ENCODE data around the gene C11orf52. TPM values are rescaled to one million over a fixed set of nuclear protein-coding genes. Genes with fewer than 3 reads are reported as not detected.
"Not testable (repeated sequence)": the region's sequence is repeated elsewhere in the genome, so short reads cannot be mapped to it uniquely, and the experiment has no call there.

Gene C11orf52
- total RNA-seq, 4 donors from 2014 or later = 5.0 to 6.9 TPM; not detected in 2

DNA sequence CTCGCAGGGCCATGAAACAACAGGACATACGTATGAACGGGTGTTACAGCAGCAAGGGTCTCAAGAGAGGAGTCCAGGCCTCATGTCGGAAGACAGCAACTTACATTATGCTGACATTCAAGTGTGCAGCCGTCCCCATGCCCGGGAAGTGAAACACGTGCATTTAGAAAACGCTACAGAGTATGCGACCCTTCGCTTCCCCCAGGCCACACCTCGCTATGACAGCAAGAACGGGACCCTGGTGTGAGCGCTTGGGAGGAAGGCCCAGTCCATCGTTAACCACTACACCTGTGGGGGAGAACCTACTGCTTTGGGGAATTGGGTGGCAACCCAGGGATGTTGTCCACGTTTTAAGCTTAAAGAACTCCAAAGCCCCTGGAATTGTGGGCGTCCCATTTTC, 7.2 kb downstream of the C11orf52 start:
- Histone ChIP-seq H3K4me3 (no peak overlapping the region), H3K27me3 (no peaks in the 10 kb centered on the region), H3K4me1 (peaks cover 0 to 60% (median 36%) of the 10 kb centered on the region in 4 donors), H3K27ac (peak overlapping the region; percentile 82 to 93 (median 90)), H3K36me3 (no peaks in the 10 kb centered on the region), H3K9me3 (no peaks in the 10 kb centered on the region)
- no peak for DNase-seq (ENCODE audit: low spot score in 2 of 2)
- 87 to 94% methylated on average over 16 of the region's 16 CpGs for WGBS, 2 donors
- TF ChIP-seq POLR2A (IDR thresholded peaks at IDR 0.05) (no peak), EP300 (IDR thresholded peaks at IDR 0.05) (no peak)
- TF ChIP-seq, protein P1, sequence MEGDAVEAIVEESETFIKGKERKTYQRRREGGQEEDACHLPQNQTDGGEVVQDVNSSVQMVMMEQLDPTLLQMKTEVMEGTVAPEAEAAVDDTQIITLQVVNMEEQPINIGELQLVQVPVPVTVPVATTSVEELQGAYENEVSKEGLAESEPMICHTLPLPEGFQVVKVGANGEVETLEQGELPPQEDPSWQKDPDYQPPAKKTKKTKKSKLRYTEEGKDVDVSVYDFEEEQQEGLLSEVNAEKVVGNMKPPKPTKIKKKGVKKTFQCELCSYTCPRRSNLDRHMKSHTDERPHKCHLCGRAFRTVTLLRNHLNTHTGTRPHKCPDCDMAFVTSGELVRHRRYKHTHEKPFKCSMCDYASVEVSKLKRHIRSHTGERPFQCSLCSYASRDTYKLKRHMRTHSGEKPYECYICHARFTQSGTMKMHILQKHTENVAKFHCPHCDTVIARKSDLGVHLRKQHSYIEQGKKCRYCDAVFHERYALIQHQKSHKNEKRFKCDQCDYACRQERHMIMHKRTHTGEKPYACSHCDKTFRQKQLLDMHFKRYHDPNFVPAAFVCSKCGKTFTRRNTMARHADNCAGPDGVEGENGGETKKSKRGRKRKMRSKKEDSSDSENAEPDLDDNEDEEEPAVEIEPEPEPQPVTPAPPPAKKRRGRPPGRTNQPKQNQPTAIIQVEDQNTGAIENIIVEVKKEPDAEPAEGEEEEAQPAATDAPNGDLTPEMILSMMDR (IDR thresholded peaks at IDR 0.05) = no peak

DNA sequence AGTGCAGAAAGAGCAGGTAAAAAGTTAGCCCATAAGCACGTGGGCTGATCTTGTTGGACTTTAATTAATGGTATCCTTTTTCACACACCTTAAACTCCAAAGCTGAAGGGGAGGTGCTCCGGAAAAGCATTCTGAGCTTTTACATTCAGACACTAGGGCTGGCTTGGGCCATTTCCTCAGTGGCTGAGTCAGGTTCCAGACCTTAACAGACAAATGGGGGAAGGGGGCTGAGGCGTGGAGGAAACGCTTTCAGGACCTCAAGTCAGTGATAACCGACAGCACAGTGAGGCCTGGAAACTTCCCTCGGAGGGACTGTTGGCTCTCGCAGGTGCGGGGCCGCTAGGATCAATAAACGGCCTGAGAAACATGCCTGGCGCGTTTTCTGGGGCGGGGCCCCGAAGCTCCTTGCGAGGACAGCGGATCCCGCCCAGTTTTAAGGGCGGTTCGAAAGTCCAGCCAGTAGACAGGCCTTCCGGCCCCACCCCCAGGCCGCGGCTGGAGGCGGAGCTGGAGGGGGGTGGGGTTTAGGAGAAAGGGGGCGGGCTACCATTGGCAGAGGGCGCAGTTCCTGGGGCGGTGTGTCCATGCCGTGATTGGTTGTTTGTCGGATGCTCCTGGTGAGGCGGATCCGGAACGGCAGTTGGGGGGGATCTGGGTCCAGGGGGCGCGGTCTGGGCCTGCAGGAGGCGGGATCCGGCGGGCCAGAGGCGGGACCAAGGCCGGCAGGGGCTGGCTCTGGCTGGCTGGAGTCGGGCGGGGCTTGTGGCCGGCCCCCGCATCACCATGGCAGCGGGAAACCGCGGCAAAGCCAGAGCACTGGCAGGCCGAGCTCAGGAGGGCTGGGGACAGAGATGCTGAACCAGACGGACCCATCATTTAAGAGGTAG, 8.0 kb downstream of the C11orf52 start:
- Histone ChIP-seq H3K4me3 (peak overlapping the region; percentile 23 to 47 (median 36)), H3K27ac (peak overlapping the region; percentile 85 to 93 (median 90)), H3K4me1 (peaks cover 0 to 57% (median 36%) of the 10 kb centered on the region in 4 donors), H3K27me3 (no peaks in the 10 kb centered on the region), H3K36me3 (no peaks in the 10 kb centered on the region), H3K9me3 (no peaks in the 10 kb centered on the region)
- TF ChIP-seq, protein P1 (IDR thresholded peaks at IDR 0.05) = peak in 1 of 5 experiments; percentile 31
- peak; percentile 80 to 89 for TF ChIP-seq POLR2A (IDR thresholded peaks at IDR 0.05)
- TF ChIP-seq EP300 (IDR thresholded peaks at IDR 0.05) = peak; percentile 21 to 95
- DNase-seq (ENCODE audit: low spot score in 2 of 2) = peak; percentile 94 to 96
- WGBS, 2 donors = 1% methylated on average over 34 to 47 of the region's 47 CpGs

DNA sequence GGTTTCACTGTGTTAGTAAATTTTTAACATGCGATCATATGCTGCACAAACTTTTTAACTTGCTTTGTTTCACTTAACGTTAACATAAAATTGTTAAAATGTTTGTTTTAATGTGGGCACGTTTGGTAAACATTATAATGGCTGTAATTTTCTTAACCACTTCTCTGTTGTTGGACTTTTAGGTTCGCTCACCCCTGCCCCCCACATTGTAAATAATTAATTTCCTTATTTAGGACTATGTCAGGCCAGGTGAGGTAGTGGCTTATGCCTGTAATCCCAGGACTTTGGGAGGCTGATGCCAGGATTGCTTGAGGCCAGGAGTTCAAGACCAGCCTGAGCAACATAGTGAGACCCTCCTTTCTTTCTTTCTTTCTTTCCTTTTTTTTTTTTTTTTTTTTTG, 11.8 kb downstream of the C11orf52 start:
- TF ChIP-seq POLR2A (IDR thresholded peaks at IDR 0.05) (no peak), EP300 (IDR thresholded peaks at IDR 0.05) (no peak)
- TF ChIP-seq, protein P1 (IDR thresholded peaks at IDR 0.05) = no peak
- 77 to 80% methylated on average over 4 of the region's 4 CpGs for WGBS, 2 donors
- H3K9me3 ChIP-seq = no peaks in the 10 kb centered on the region
- no peak overlapping the region for H3K27ac ChIP-seq
- no peak overlapping the region for H3K4me3 ChIP-seq
- DNase-seq (ENCODE audit: low spot score in 2 of 2) = no peak
- H3K36me3 ChIP-seq = no peaks in the 10 kb centered on the region
- no peaks in the 10 kb centered on the region for H3K27me3 ChIP-seq
- peaks cover 0 to 45% (median 23%) of the 10 kb centered on the region in 4 donors for H3K4me1 ChIP-seq

DNA sequence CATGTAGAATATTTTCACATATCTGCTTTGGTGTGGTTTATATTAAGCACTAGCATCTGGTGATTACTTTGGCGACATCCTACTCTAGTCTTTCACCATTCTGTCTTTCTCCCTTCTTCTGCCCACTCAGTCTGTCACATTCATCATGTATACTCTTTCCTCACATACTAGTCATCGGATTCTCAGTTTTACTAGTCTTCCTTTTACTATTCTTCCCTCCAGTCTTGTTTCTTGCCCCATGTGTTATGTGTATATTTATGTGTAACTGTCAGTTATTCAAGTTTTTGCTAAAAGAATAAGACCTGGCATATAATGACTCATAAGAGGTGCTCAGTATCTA, 13.9 kb downstream of the C11orf52 start:
- WGBS, 2 donors = 77 to 80% methylated on average over 2 of the region's 2 CpGs
- H3K27me3 ChIP-seq = no peaks in the 10 kb centered on the region
- H3K36me3 ChIP-seq = no peaks in the 10 kb centered on the region
- TF ChIP-seq EP300 (IDR thresholded peaks at IDR 0.05) (no peak), POLR2A (IDR thresholded peaks at IDR 0.05) (no peak)
- TF ChIP-seq, protein P1 (IDR thresholded peaks at IDR 0.05) = no peak
- no peaks in the 10 kb centered on the region for H3K9me3 ChIP-seq
- H3K27ac ChIP-seq = peak overlapping the region in 1 of 4 donors; percentile 62
- DNase-seq (ENCODE audit: low spot score in 2 of 2) = no peak
- no peak overlapping the region for H3K4me3 ChIP-seq
- H3K4me1 ChIP-seq = peaks cover 0 to 44% (median 23%) of the 10 kb centered on the region in 4 donors

DNA sequence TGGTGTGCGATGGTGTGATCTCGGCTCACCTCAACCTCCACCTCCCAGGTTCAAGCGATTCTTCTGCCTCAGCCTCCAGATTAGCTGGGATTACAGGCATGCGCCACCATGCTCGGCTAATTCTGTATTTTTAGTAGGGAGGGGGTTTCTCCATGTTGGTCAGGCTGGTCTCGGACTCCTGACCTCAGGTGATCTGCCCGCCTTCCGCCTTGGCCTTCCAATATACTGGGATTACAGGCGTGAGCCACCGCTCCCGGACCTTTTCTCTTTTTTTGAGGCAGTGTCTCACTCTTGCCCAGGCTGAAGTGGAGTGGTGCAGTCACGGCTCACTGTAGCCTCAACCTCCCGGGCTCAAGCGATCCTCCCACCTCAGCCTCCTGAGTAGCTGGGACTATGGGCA, 14.5 kb downstream of the C11orf52 start:
- 95 to 97% methylated on average over 14 of the region's 14 CpGs for WGBS, 2 donors
- not testable (repeated sequence) for H3K4me3 ChIP-seq; H3K27me3 ChIP-seq; H3K9me3 ChIP-seq; H3K36me3 ChIP-seq; DNase-seq (ENCODE audit: low spot score in 2 of 2)
- Histone ChIP-seq H3K27ac (peak overlapping the region in 1 of 4 donors; percentile 41), H3K4me1 (peaks cover 0 to 49% (median 25%) of the 10 kb centered on the region in 4 donors)

Data from tibial nerve (tissue), 4 donors.